HAP-1 (cell line): ENCODE measurements around the gene SEMA3A.
A peak's percentile ranks its signal among the peaks of the same experiment; 100 is the strongest.

Experiments
- DNase-seq, 2 experiments: peaks; one replicate each; pipeline ENCODE4 v3.0.0-alpha.2; 2016 to 2020; ENCODE audit warnings: low spot score in 2 of 2
- H3K27me3 ChIP-seq: fragments of 250-450 bp; sonication (Bioruptor Pico); 2 replicates; pipeline ENCODE4 v1.5.1; 2020; ENCODE audit warnings: low read depth, mild to moderate bottlenecking, moderate library complexity
- H3K36me3 ChIP-seq: fragments of 250-450 bp; sonication (Bioruptor Pico); replicated peaks from 2 replicates; pipeline ENCODE4 v1.5.1; 2020; ENCODE audit warnings: mild to moderate bottlenecking
- H3K4me1 ChIP-seq: fragments of 250-450 bp; sonication (Bioruptor Pico); 2 replicates; pipeline ENCODE4 v1.5.1; 2020; ENCODE audit warnings: mild to moderate bottlenecking
- H3K4me3 ChIP-seq: fragments of 250-450 bp; sonication (Bioruptor Pico); 2 replicates; pipeline ENCODE4 v1.5.1; 2020; ENCODE audit warnings: mild to moderate bottlenecking, moderate library complexity
- H3K9me3 ChIP-seq: fragments of 250-450 bp; sonication (Bioruptor Pico); 2 replicates; pipeline ENCODE4 v1.5.1; 2020; ENCODE audit warnings: mild to moderate bottlenecking, moderate library complexity
- in situ Hi-C: fragments of 300-500 bp; cut with MboI; formaldehyde crosslinking; loops from 3 replicates; pipeline ENCODE4 v1.14.3; 2020; ENCODE audit warnings: low sequenced_read_pairs, inconsistent platforms, mixed read lengths

The SEMA3A gene

GRCh38 chr7:84107259-84107658 lies 87.3 kb downstream of the SEMA3A start:
- Histone ChIP-seq H3K27me3 (no peaks in the 10 kb centered on the region), H3K4me3 (no peak overlapping the region), H3K9me3 (no peaks in the 10 kb centered on the region), H3K4me1 (peaks cover 25% of the 10 kb centered on the region), H3K36me3 (no peaks in the 10 kb centered on the region)
- DNase-seq: peak; percentile 25 to 74
- in situ Hi-C loops: no loop called here

DNA sequence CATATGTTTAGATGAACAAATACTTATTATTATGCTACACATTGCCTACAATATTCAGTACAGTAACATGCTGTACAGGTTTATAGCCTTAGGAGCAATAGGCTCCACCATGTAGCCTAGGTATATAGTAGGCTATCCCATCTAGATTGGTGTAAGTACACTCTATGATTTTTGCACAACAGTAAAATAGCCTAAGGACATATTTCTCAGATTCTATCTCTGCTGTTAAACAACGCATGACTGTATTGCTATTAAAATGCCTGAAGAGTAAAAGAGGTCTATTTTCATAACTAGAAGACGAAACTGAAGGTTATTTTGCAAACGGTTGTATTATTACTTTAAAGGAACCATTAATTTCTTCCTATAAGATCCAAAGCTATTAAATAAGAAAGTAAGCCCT lies 88.3 kb downstream of the SEMA3A start:
- Histone ChIP-seq H3K36me3 (no peaks in the 10 kb centered on the region), H3K4me1 (peaks cover 25% of the 10 kb centered on the region), H3K27me3 (no peaks in the 10 kb centered on the region), H3K9me3 (no peaks in the 10 kb centered on the region), H3K4me3 (no peak overlapping the region)
- in situ Hi-C loops: no loop called here
- peak in 1 of 2 experiments; percentile 30 for DNase-seq

DNA sequence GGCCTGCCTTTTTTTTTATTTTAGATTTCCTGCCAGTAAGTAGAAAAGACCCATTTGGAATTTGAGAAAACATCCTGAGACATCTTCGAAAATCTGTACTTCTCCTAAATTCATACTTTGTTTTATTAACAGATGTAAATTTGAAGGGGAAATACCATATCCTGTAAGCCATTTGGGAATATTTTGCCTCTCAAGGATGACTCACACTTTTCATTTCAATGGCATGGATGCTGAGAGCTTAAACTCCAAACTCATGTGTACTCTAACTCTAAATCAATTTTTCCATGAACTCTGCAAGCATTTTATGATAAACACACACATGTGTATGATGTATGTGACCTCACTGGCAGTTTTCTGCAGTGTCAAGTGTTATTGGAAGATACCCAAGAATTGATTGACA lies 89.0 kb downstream of the SEMA3A start:
- Histone ChIP-seq H3K36me3 (no peaks in the 10 kb centered on the region), H3K4me1 (peaks cover 25% of the 10 kb centered on the region), H3K27me3 (no peaks in the 10 kb centered on the region), H3K4me3 (no peak overlapping the region), H3K9me3 (no peaks in the 10 kb centered on the region)
- no peak for DNase-seq
- in situ Hi-C loops: no loop called here

GRCh38 chr7:84104826-84105225 lies 89.8 kb downstream of the SEMA3A start:
- Histone ChIP-seq H3K36me3 (no peaks in the 10 kb centered on the region), H3K27me3 (no peaks in the 10 kb centered on the region), H3K9me3 (no peaks in the 10 kb centered on the region), H3K4me3 (no peak overlapping the region), H3K4me1 (peaks cover 20% of the 10 kb centered on the region)
- in situ Hi-C loops: no loop called here
- no peak for DNase-seq

DNA sequence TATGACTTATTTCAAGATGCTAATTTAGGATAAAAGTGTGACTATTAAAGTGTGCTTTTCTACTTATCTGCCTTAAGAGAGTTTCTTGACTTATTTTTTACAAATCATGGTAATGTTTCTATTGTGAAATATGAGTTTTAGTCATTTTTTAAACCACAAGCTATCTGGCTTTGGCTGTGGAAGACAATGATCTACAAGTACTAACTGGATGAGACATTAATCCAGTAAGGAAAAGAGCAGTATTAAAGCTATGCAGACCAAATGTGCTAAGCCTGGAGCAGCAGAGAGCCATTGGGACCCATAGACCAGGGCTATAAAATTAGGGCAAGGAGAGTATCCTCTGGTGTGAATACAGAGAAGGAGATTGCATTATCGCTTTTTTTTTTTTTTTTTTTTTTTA lies 92.4 kb downstream of the SEMA3A start:
- in situ Hi-C loops: no loop called here
- Histone ChIP-seq H3K4me1 (peaks cover 13% of the 10 kb centered on the region), H3K27me3 (no peaks in the 10 kb centered on the region), H3K9me3 (no peaks in the 10 kb centered on the region), H3K36me3 (no peaks in the 10 kb centered on the region), H3K4me3 (no peak overlapping the region)
- no peak for DNase-seq

GRCh38 chr7:84100866-84101265 lies 93.7 kb downstream of the SEMA3A start:
- in situ Hi-C loops: no loop called here
- Histone ChIP-seq H3K4me3 (no peak overlapping the region), H3K36me3 (no peaks in the 10 kb centered on the region)

DNA sequence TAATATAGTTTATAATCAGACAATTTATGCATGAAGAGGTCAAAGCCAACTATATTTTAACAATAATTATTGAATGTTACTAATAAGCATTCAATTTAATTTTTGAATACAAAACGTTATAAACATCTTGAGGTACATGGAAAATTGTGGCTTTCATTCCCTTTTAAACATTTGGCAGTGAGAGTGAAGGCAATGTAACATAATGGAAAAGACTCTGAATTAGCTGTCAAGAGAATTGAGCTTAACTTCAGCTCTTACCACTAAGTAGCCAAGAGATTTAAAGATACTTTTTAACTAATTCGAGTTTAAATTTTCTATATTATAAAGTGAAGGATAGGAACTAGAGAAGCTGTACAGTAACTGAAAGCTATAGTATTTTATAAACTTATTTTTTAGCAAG lies 98.6 kb downstream of the SEMA3A start:
- DNase-seq: no peak
- Histone ChIP-seq H3K9me3 (no peaks in the 10 kb centered on the region), H3K4me3 (no peak overlapping the region), H3K4me1 (no peaks in the 10 kb centered on the region), H3K27me3 (no peaks in the 10 kb centered on the region), H3K36me3 (no peaks in the 10 kb centered on the region)
- in situ Hi-C loops: no loop called here

More at GRCh38 chr7:84100866-84101265, 93.7 kb downstream of the SEMA3A start:
- Histone ChIP-seq H3K27me3 (no peaks in the 10 kb centered on the region), H3K4me1 (peaks cover 2% of the 10 kb centered on the region), H3K9me3 (no peaks in the 10 kb centered on the region)
- no peak for DNase-seq

DNA sequence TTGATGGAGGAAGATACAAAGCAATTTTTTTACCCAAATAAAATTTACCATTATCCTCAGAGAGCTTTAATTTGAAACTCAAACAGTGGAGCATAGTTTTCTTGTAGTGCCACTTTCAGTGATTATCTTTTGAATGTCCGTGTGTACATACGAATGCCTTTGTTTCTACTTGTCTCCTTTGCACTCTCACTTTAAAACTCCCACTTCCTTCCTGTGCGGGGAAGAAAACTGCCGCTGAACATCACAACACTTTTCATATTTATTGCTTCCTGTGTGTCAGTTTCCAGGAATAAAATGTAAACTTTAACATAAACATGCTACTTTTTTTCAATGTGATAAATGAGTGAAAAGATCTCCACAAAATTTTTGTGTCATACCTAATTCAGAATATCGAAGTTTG lies 102.4 kb downstream of the SEMA3A start:
- no peaks in the 10 kb centered on the region for H3K9me3 ChIP-seq
- H3K36me3 ChIP-seq: no peaks in the 10 kb centered on the region
- H3K4me1 ChIP-seq: peaks cover 6% of the 10 kb centered on the region
- H3K4me3 ChIP-seq: no peak overlapping the region
- no peak for DNase-seq
- H3K27me3 ChIP-seq: no peaks in the 10 kb centered on the region
- in situ Hi-C loops: no loop called here

DNA sequence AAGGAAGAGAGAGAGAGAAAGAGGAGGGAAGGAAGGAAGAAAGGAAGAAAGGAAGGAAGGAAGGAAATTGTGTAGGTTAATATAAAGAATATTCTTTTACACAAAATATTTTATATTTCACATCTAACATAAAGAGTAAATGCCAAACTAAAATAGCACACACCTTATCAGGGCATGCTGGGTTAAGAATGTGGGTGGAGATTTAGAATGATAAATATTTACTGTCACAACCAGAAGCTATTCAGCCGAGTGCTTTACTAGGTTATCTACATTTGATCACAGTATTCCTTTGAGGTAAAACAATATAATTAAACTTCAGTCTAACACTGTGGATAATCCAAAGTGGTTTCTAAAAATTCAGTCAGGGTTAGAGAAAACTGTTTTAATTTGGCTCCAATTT lies 103.3 kb downstream of the SEMA3A start:
- no peak overlapping the region for H3K4me3 ChIP-seq
- peaks cover 6% of the 10 kb centered on the region for H3K4me1 ChIP-seq
- in situ Hi-C loops: no loop called here
- no peak for DNase-seq
- no peaks in the 10 kb centered on the region for H3K36me3 ChIP-seq
- H3K27me3 ChIP-seq: no peaks in the 10 kb centered on the region
- H3K9me3 ChIP-seq: no peaks in the 10 kb centered on the region

- peak in 1 of 2 experiments; percentile 62 for DNase-seq
- Histone ChIP-seq H3K36me3 (no peaks in the 10 kb centered on the region), H3K4me1 (peaks cover 6% of the 10 kb centered on the region), H3K27me3 (no peaks in the 10 kb centered on the region), H3K4me3 (no peak overlapping the region), H3K9me3 (no peaks in the 10 kb centered on the region)
- in situ Hi-C loops: no loop called here
Measured at GRCh38 chr7:84088802-84089201, 105.8 kb downstream of the SEMA3A start.

DNA sequence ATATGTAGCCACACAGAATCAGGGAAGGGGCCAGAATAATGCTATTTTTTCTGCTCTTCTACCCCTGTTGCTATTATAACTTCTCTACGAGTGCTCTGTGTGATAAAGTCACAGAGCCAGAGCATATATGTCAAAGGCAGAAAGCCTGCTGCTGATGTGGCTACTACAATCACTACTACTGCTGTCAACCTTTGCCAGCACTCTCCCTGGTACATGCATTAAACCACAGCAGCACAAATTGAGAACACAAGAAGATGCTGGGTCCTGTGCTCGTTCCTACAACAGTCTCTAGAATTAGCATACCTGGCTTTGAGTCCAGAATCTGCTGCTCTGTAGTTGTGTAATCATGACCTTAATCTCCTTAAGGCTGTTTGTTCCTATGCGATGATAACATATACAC lies 108.6 kb downstream of the SEMA3A start:
- no peak for DNase-seq
- in situ Hi-C loops: no loop called here

DNA sequence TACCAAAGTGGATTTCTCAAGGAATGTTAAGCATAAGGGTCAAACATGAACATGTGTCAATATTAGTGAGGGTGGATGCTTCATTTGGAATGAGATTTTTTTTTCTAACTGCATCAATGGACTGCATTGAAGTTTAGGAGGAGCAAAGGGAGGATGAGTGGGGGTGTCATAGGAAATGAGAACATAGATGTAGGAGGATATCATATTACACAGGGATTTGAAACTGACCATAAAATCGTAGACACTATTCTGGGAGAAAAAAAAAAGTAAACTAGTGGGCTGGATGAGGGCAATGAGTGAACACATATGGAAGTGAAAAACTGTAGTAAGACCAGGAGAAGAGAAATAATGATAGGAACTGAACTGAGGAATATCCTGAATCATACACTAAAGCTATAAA lies 109.4 kb downstream of the SEMA3A start:
- in situ Hi-C loops: no loop called here
- no peaks in the 10 kb centered on the region for H3K36me3 ChIP-seq
- no peaks in the 10 kb centered on the region for H3K9me3 ChIP-seq
- H3K4me3 ChIP-seq: no peak overlapping the region
- DNase-seq: no peak
- peaks cover 6% of the 10 kb centered on the region for H3K4me1 ChIP-seq
- no peaks in the 10 kb centered on the region for H3K27me3 ChIP-seq

More for the DNA sequence above, 108.6 kb downstream of the SEMA3A start:
- H3K4me3 ChIP-seq: no peak overlapping the region
- H3K4me1 ChIP-seq: peaks cover 6% of the 10 kb centered on the region
- no peaks in the 10 kb centered on the region for H3K9me3 ChIP-seq
- H3K27me3 ChIP-seq: no peaks in the 10 kb centered on the region
- no peaks in the 10 kb centered on the region for H3K36me3 ChIP-seq

DNA sequence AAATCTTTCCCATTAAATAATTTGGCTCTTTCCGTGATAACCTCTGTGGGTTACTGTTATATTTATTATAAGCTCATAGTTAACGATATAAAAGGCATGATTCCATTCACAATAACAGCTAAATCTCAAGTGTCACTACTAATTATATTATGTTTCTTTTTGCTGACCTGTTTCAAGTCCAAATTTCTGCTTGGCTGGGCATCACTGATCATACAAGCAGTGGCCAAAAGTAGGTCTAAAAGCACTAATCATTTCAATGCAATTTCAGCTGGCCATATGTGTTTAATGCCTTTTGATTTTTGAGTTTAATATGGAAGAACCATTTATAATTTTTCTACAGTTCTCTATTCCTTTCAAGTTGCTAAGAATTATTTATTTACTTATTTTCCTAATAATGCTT lies 110.7 kb downstream of the SEMA3A start:
- Histone ChIP-seq H3K4me1 (no peaks in the 10 kb centered on the region; the same call in 1 of the 2 replicates), H3K9me3 (no peaks in the 10 kb centered on the region), H3K27me3 (no peaks in the 10 kb centered on the region), H3K36me3 (no peaks in the 10 kb centered on the region), H3K4me3 (no peak overlapping the region)
- in situ Hi-C loops: no loop called here
- DNase-seq: no peak

GRCh38 chr7:84081973-84082522 lies 112.5 kb downstream of the SEMA3A start:
- no peak overlapping the region for H3K4me3 ChIP-seq
- in situ Hi-C loops: no loop called here
- no peaks in the 10 kb centered on the region for H3K4me1 ChIP-seq
- no peaks in the 10 kb centered on the region for H3K9me3 ChIP-seq
- no peaks in the 10 kb centered on the region for H3K27me3 ChIP-seq
- no peaks in the 10 kb centered on the region for H3K36me3 ChIP-seq
- DNase-seq: no peak

GRCh38 chr7:84077336-84077735 lies 117.3 kb downstream of the SEMA3A start:
- in situ Hi-C loops: no loop called here
- Histone ChIP-seq H3K4me1 (no peaks in the 10 kb centered on the region), H3K36me3 (no peaks in the 10 kb centered on the region), H3K27me3 (no peaks in the 10 kb centered on the region), H3K4me3 (no peak overlapping the region), H3K9me3 (no peaks in the 10 kb centered on the region)
- DNase-seq: no peak
